ENCODE measurements around the gene PLXNB2. TPM values are rescaled to one million over a fixed set of nuclear protein-coding genes. Genes with fewer than 3 reads are reported as not detected.

Gene PLXNB2
- polyA plus RNA-seq, 3 donors, result 38.2 to 368 (median 70.5) TPM

GRCh38 chr22:50356186-50356585, 48.7 kb upstream of the PLXNB2 start:
- Histone ChIP-seq H3K27me3 (ENCODE audit: control insufficient read depth in 2 of 2, insufficient read depth in 2 of 2, low read length in 2 of 2) (no peaks in the 10 kb centered on the region), H3K27ac (ENCODE audit: low read depth in 1 of 2, low read length in 2 of 2) (no peak overlapping the region), H3K36me3 (replicated peaks in 1 of 2; ENCODE audit: control insufficient read depth in 1 of 2, insufficient read depth in 2 of 2, low read length in 2 of 2) (peaks cover 17 to 46% of the 10 kb centered on the region in 2 donors), H4K20me1 (ENCODE audit: insufficient read depth, low read length) (peaks cover 87% of the 10 kb centered on the region), H3K4me2 (replicated peaks; ENCODE audit: extremely low read depth, low read length, poor library complexity, severe bottlenecking) (no peak overlapping the region), H2AFZ (ENCODE audit: insufficient read depth, low read depth, low read length, poor library complexity, severe bottlenecking) (no peak overlapping the region), H3K9me3 (replicated peaks in 1 of 2; ENCODE audit: control insufficient read depth in 1 of 2, insufficient read depth in 1 of 2, low read length in 2 of 2) (no peaks in the 10 kb centered on the region), H3K9ac (ENCODE audit: insufficient read depth, low read length, poor library complexity, severe bottlenecking) (no peak overlapping the region), H3K79me2 (ENCODE audit: insufficient read depth, low read length) (peaks cover 79% of the 10 kb centered on the region), H3K4me3 (replicated peaks in 1 of 3; ENCODE audit: low read depth in 2 of 3, low read length in 3 of 3) (no peak overlapping the region), H3K4me1 (ENCODE audit: control insufficient read depth in 1 of 2, insufficient read depth in 2 of 2, low read length in 2 of 2) (no peaks in the 10 kb centered on the region)
- TF ChIP-seq CTCF (IDR thresholded peaks at IDR 0.05), result no peak
- Mint-ChIP-seq H3K4me3 (no peak overlapping the region), H3K36me3 (peaks cover 34 to 53% of the 10 kb centered on the region in 2 donors), H3K27me3 (ENCODE audit: low read depth in 3 of 3) (no peaks in the 10 kb centered on the region), H3K27ac (peak overlapping the region in 1 of 7 donors; percentile 31), H3K4me1 (peaks cover 3% of the 10 kb centered on the region), H3K9me3 (peaks cover 0 to 3% (median 0%) of the 10 kb centered on the region in 7 donors)
- DNase-seq, result no peak
- intact Hi-C loops (cut with micrococcal nuclease), result loop anchor here in 1 of 2 donors (10.0 kb wide), 1 partner anchor 139 kb away; no protein-coding TSS in a partner anchor
- WGBS (ENCODE audit: insufficient coverage), result 100% methylated on average over 1 of the region's 8 CpGs

- H3K9me3 ChIP-seq (replicated peaks in 1 of 2; ENCODE audit: control insufficient read depth in 1 of 2, insufficient read depth in 1 of 2, low read length in 2 of 2), result no peaks in the 10 kb centered on the region
- H3K9ac ChIP-seq (ENCODE audit: insufficient read depth, low read length, poor library complexity, severe bottlenecking), result no peak overlapping the region
- H3K79me2 ChIP-seq (ENCODE audit: insufficient read depth, low read length), result peaks cover 63% of the 10 kb centered on the region
- H4K20me1 ChIP-seq (ENCODE audit: insufficient read depth, low read length), result peaks cover 63% of the 10 kb centered on the region
- no peak overlapping the region for H3K4me3 Mint-ChIP-seq
- H2AFZ ChIP-seq (ENCODE audit: insufficient read depth, low read depth, low read length, poor library complexity, severe bottlenecking), result no peak overlapping the region
- intact Hi-C loops (cut with micrococcal nuclease), result no loop called here
- no peak overlapping the region for H3K4me3 ChIP-seq (replicated peaks in 1 of 3; ENCODE audit: low read depth in 2 of 3, low read length in 3 of 3)
- H3K36me3 ChIP-seq (replicated peaks in 1 of 2; ENCODE audit: control insufficient read depth in 1 of 2, insufficient read depth in 2 of 2, low read length in 2 of 2), result peaks cover 4 to 18% of the 10 kb centered on the region in 2 donors
- H3K27ac ChIP-seq (ENCODE audit: low read depth in 1 of 2, low read length in 2 of 2), result peak overlapping the region in 1 of 2 donors; percentile 48
- no peak for DNase-seq
- no peak overlapping the region for H3K4me2 ChIP-seq (replicated peaks; ENCODE audit: extremely low read depth, low read length, poor library complexity, severe bottlenecking)
- no peaks in the 10 kb centered on the region for H3K4me1 Mint-ChIP-seq
- no peaks in the 10 kb centered on the region for H3K27me3 Mint-ChIP-seq (ENCODE audit: low read depth in 3 of 3)
- H3K36me3 Mint-ChIP-seq, result peaks cover 12 to 34% of the 10 kb centered on the region in 2 donors
- TF ChIP-seq CTCF (IDR thresholded peaks at IDR 0.05), result no peak
- H3K4me1 ChIP-seq (ENCODE audit: control insufficient read depth in 1 of 2, insufficient read depth in 2 of 2, low read length in 2 of 2), result peaks cover 0 to 23% of the 10 kb centered on the region in 2 donors
- no peaks in the 10 kb centered on the region for H3K27me3 ChIP-seq (ENCODE audit: control insufficient read depth in 2 of 2, insufficient read depth in 2 of 2, low read length in 2 of 2)
- 89% methylated on average over 2 of the region's 2 CpGs for WGBS (ENCODE audit: insufficient coverage)
- H3K9me3 Mint-ChIP-seq, result peaks cover 0 to 2% (median 0%) of the 10 kb centered on the region in 7 donors
- H3K27ac Mint-ChIP-seq, result no peak overlapping the region
Measured at GRCh38 chr22:50348058-50348457, 40.6 kb upstream of the PLXNB2 start.
